M059J (cell line): ENCODE data around the gene SYNE3. TPM values are rescaled to one million over a fixed set of nuclear protein-coding genes. Genes with fewer than 3 reads are reported as not detected.
A peak's percentile ranks its signal among the peaks of the same experiment; 100 is the strongest.
"Not testable (repeated sequence)": the region's sequence is repeated elsewhere in the genome, so short reads cannot be mapped to it uniquely, and the experiment has no call there.

Experiments used
- DNase-seq: peaks from one replicate; pipeline ENCODE4 v3.0.0-alpha.2; 2012; ENCODE audit warnings: low read depth
- total RNA-seq: library from RNA; depleted of rRNA; stranded (reverse); fragments of >200 nt; shearing (Covaris generic); gene quantifications from 2 replicates; pipeline ENCODE4 v1.2.3, GENCODE V29; 2014

Gene SYNE3
- total RNA-seq, 1 experiment from 2014 or later, result 2.8 TPM

DNA sequence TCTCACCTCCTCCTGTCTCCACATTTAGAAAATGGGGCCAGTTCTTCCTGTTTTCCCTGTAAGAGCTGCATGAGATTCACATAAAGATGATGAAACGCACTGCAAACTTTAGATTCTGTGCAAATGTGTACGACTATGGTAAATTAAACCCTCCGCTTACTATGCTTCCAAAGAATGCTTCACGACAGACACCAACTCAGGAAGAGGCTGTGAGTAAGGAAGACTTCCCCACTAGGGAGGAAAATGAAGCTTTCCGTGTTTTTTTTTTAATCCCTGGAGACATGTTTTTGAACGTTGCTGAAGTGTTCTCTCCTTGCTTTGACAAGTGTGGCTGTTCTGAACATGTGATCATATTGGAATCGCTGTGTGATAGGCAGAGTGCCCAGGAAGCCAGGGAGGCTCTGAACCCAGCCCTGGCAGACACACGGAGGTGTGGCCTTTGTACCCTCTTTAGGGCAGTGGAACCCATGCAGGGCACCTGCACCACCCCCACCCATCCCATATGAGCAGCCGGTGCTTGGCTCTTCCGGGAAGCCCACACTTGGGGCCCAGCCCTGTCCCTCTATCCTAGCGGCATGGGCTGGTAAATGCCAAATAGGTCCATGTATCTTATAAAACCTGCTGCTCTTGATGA, 7.5 kb upstream of the SYNE3 start:
- no peak for DNase-seq

GRCh38 chr14:95523051-95523814, 6.8 kb upstream of the SYNE3 start:
- DNase-seq, result no peak

- DNase-seq, result no peak
Observed at GRCh38 chr14:95522556-95522955, 6.1 kb upstream of the SYNE3 start.

GRCh38 chr14:95522116-95522515, 5.7 kb upstream of the SYNE3 start:
- DNase-seq, result no peak

- DNase-seq, result no peak
Observed at GRCh38 chr14:95521001-95521400, 4.6 kb upstream of the SYNE3 start.

DNA sequence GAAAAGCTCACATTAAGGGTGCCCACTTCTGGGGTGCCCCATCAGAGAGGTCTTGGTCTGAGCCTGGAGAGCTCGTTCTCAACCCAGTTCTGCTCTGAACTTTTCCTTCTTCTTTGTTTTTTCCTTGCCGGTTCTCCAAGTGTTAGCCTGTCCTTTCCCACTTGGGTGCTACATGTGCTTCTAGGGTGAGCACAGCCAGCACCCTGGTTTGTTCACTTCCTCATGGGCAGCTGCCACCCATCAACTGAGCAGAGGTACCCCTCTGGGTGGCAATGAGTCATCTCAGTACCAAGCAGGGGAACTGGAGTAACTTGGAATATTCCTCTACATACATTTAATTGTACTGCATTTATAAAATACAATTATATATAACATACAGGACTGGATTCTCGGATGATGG, 3.9 kb upstream of the SYNE3 start:
- DNase-seq, result no peak

- peak; percentile 77 for DNase-seq
Observed at GRCh38 chr14:95519699-95520098, 3.2 kb upstream of the SYNE3 start.

GRCh38 chr14:95518045-95518751, 1.7 kb upstream of the SYNE3 start:
- peak; percentile 36 for DNase-seq

GRCh38 chr14:95515596-95516552, 576 bp downstream of the SYNE3 start:
- DNase-seq, result peak; percentile 52

GRCh38 chr14:95515080-95515489, 1.4 kb downstream of the SYNE3 start:
- no peak for DNase-seq

DNA sequence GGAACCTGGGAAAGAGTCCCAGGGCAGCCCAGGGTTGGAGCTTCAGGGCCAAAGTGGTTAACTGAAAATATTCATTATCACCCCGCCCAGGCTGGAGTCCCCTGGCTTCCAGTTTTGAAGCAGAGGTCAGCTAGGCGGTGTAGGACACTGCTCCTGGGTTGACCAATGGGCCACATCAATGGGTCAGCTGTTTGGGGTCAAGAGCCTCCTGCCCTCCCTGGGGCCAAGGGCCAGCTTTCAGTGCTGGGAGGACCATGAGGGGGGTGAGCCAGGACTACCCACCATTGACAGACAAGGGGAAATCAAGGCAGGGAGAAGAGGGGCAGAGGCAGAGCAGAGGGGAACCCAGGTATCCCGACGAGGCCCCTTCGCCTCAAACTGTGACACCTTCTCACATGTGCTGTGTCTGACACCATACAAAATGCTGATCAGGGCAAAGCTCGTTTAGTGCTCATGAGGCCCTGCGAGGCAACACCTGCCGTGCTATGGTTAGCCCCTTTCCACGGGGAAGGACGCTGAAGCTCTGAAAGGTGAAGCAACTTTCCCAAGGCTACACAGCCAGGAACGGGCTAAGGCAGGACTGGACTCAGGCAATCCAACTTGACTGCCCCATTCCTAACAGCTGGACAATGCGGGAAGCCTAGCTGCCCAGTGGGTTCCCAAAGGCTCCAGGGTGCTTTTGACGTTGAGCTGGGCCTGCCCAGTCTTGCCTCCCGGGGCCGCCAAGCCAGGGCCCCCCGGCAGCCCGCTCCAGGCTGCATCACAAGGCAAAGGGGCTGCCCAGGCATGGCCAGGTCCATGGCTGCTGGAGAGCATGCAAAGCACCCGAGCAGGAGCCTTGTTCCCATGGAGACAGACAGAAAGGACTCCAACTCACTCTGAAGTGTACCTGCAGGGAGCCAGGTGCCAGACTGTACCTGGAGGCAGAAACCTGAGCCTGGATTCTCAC, 2.0 kb downstream of the SYNE3 start:
- DNase-seq, result no peak

- DNase-seq, result no peak
Observed at GRCh38 chr14:95513291-95513690, 3.2 kb downstream of the SYNE3 start.

DNA sequence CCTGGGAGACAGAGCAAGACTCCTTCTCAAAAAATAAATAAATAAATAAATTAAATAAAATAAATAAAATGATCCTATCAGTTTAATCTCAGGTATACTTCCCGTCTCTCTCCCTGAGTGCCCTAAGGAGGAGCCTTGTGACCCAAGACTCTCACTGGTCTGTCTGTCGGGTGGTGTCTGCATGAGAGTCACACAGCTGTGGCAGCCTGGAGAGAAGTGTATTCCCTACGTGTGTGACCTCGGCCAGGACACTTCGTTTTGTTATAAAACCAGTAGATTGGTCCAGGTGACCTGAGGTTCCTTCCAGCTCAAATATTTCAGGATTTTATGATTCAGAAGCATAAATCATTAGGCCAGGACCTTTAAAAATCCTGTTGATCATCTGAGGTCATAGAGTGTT, 4.8 kb downstream of the SYNE3 start:
- DNase-seq, result no peak

DNA sequence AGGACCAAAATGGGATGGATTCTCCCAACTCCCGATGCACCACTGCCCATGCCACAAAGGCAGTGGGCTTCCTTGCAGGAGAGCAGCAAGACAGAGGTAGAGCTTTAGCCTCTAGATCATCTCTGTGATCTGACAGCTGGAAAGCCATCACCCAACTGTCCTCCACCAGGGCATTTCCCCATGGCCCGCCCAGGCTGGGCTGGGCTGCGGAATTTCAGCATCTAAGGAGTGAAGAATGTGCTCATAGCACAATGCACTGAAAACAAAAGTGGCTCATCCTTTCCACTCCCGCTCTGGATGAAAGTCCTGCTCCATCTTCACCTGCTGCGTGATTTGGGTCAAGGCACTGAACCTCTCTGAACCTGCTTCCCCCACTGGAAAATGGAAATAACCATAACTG, 5.6 kb downstream of the SYNE3 start:
- DNase-seq, result no peak

DNA sequence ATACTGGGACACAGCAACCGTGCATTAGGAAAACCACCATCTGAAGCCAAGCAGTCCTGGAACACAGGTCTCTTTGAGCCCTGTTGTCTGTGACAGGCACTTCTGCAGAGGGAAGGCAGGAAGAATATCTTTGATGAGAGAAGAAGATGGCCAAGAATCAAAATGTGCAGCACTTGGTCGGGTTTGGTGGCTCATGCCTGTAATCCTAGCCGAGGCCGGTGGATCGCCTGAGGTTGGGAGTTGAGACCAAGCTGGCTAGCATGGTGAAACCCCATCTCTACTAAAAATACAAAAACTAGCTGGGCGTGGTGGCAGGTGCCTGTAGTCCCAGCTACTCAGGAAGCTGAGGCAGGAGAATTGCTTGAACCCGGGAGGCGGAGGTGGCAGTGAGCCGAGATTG, 6.1 kb downstream of the SYNE3 start:
- not testable (repeated sequence) for DNase-seq

GRCh38 chr14:95509495-95509894, 7.0 kb downstream of the SYNE3 start:
- DNase-seq, result no peak

GRCh38 chr14:95508377-95508776, 8.1 kb downstream of the SYNE3 start:
- DNase-seq, result no peak

GRCh38 chr14:95507701-95508103, 8.7 kb downstream of the SYNE3 start:
- DNase-seq, result peak; percentile 91

DNA sequence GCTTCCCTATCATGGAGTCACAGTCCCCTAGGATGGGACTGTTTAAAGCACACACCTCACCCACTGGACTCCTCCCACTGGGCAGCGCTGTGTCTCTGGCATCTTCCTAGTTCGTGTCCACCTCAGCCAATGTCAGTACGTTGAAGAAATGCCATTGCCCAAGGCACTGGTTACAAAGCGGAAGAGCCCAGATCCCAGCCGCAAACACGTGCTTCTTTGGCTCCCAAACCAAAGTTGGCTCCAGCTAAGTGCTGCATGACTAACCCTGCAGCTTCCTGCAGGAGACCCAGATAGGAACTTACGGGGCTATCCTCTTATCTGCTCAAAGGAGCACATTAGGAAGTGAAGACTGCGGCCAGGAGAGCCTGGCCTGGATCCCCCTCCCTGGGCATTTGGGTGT, 9.3 kb downstream of the SYNE3 start:
- peak; percentile 97 for DNase-seq

DNA sequence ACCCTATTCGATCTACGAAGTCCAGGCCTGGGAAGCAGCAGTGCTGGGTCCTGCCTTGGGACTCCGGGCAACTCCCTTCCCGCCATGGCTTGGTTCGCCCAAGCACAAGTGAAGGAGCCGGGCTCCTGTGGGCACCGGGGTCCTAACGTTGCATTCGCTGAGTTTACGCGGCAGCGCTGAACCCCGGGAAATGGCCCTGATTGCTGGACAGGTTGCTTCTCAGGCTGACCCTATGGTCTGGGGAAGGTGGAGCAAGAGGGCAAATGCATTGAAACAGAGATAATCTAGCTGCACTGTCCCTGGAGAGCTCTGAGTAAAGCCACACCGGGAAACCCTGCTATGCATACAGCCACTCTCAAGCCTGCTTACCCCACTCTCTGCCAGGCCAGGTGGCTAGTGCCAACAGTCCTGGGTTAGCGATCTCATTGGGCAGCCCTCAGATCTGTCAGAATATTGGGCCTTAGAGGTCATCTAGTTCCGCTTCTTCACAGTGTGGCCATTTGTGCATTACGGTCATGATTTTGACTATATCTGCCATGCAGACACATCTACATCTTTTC, 11.3 kb downstream of the SYNE3 start:
- no peak for DNase-seq
